NCI-H1092 treated with DMSO at 0.1 percent for 48 hours (cell line): ENCODE data around the gene DOP1B.
"Not testable (repeated sequence)": the region's sequence is repeated elsewhere in the genome, so short reads cannot be mapped to it uniquely, and the experiment has no call there.

Experiments used
- DNase-seq: peaks from one replicate; lab custom pipeline; 2025; lab: John Stamatoyannopoulos, UW

The DOP1B gene

GRCh38 chr21:36175771-36176565, 19.3 kb downstream of the DOP1B start:
- DNase-seq = peak; percentile 17

- no peak for DNase-seq
These were observed 21.7 kb downstream of the DOP1B start for GRCh38 chr21:36178349-36178748.

GRCh38 chr21:36179145-36179544, 22.5 kb downstream of the DOP1B start:
- no peak for DNase-seq

- no peak for DNase-seq
These were observed 24.3 kb downstream of the DOP1B start for GRCh38 chr21:36180963-36181362.

DNA sequence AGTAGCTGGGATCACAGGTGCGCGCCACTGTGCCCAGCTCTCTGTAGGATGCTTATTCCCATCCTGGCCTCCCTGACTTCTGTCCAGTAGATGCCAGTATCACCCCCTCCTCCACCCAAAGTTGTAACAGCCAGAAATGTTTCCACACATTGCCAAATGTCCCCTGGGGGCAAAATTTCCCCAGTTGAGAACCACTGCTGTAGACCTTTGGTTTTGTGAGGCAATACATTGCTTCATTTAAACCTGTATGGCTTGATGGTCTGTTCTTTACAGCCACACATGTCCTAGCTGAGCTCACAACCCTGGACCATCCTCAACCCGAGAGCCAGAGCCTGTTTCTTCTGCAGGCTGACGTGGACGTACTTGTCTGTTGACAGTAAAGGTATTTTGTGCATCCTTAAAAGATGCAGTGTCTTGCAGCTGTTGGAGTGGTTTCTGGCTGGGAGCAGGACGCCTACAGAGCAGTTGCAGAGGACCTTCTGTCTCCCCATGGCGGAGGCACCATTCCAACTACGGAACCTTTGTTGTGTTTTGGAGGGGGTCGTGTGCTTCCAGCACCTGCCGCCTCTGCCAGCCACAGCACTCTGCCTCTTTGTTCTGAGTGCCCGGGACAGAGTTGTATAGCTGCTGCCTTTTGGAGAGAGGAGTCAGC, 26.6 kb downstream of the DOP1B start:
- peak; percentile 3 for DNase-seq

GRCh38 chr21:36184545-36184944, 27.9 kb downstream of the DOP1B start:
- no peak for DNase-seq

- no peak for DNase-seq
These were observed 28.9 kb downstream of the DOP1B start for GRCh38 chr21:36185523-36185922.

- no peak for DNase-seq
These were observed 29.5 kb downstream of the DOP1B start for GRCh38 chr21:36186081-36186480.

- DNase-seq = no peak
These were observed 30.1 kb downstream of the DOP1B start for GRCh38 chr21:36186506-36187399.

GRCh38 chr21:36188081-36188681, 31.6 kb downstream of the DOP1B start:
- peak; percentile 47 for DNase-seq

- no peak for DNase-seq
These were observed 32.3 kb downstream of the DOP1B start for GRCh38 chr21:36188937-36189336.

GRCh38 chr21:36190736-36191135, 34.1 kb downstream of the DOP1B start:
- no peak for DNase-seq

- DNase-seq = no peak
These were observed 36.6 kb downstream of the DOP1B start for GRCh38 chr21:36193200-36193599.

GRCh38 chr21:36194024-36194423, 37.4 kb downstream of the DOP1B start:
- DNase-seq = no peak

DNA sequence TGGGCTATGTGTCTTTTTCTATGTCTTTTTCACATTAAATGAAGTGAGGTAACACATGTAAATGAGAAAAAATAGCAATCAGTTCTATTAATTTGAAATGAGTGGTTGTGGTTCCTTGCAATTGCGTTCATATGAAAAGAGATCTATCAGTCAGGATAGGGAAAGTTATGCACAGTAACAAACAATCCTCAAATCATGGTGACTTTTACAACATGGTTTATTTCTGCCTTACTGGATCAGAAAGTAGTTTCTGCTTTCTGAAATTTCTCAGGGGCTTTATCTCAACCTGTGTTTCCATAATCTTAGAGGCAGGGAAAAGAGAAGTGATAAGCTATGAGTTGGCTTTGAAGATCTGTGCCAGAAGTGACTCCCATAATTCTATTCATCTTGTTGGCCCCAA, 39.0 kb downstream of the DOP1B start:
- no peak for DNase-seq

DNA sequence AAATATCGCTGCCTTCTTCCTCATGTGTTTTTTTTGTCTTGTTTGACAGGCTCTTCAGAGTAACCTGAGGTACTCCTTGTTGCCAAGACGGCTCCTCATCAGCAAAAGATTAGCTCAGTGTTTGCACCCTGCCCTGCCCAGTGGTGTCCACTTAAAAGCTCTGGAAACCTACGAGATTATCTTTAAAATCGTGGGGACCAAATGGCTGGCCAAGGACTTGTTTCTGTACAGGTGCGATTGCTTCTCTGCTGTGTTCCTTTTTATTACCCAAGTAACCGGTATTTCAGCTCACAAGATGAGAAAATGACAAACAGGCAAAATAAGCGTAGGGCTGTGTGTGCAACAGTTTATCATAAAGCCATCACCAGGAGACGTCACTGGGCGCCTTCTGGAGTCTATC, 42.4 kb downstream of the DOP1B start:
- no peak for DNase-seq

- not testable (repeated sequence) for DNase-seq
These were observed 43.0 kb downstream of the DOP1B start for GRCh38 chr21:36199575-36199974.

DNA sequence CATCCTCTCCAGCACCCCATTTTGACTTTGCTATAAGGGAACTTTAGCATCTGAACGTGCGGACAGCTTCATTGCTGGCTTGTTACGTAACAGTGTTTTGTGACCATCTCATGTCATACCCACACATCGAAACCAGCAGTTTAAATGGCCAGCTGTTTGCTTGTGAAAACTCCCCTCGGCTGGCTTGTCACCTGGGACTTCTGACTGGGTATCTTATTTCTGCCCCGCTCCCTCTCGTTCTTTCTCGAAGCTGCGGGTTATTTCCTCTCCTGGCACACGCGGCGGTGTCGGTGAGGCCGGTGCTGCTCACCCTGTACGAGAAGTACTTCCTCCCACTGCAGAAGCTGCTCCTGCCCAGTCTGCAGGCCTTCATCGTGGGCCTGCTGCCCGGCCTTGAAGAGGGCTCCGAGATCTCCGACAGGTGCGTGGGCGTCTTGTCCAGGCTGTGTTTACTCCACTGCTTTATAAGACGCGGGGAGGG, 43.5 kb downstream of the DOP1B start:
- DNase-seq = no peak

DNA sequence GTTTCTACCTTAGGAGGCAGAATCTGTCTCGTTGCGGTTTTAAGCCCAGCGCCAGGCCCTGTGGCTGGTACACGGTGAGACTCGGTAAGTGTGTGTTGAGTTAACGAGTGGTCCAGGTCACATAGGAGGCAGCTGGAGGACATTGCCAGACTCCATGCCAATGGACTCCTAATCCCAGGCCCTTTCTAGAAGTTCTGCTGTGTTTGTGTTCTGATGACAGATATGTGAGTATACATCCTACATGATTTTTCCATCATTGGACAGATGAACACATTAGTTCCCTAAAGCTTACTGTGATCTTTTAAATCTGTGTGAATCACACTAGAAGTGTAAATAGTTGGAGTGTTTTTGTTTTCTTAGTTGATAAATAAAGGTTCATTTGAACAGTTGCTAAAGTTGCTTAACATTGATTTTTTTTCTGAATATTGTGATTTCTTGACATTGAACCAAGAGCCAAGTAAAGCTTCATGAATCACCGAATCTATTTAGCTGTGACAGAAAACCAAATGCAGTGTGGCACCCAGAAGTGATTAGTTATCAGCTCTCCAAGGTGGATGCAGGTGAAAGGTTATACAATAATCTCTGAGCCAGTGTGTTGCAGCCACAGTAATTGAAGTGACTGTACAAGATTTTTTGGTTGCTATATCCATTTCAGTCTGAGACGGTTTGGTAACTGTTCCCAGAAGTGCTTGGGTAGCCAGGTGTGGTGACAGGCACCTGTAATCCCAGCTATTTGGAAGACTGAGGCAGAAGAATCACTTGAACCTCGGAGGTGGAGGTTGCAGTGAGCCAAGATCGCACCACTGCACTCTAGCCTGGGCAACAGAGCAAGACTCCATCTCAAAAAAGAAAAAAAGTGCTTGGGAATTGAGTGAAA, 46.3 kb downstream of the DOP1B start:
- no peak for DNase-seq

- DNase-seq = no peak
These were observed 46.9 kb downstream of the DOP1B start for GRCh38 chr21:36203603-36203889.

DNA sequence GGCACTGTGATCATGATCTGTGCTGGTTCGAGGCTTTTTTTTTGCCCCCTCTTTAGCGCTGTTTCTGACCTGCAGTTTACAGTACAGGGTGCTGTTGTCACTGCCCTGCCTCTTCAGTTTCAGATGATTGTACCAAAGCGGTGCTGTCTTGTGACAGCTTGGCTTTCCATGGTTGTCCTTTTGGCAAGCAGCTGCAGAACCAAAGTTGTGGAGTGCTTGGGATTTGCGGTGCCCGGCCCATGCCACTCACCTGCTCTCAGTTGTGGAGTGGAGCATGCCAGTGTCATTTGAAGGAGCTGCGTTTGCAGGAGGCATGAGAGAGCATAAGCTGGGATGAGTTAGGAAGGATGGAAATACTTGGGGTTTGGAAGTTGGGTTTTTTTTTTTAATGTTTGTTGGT, 48.4 kb downstream of the DOP1B start:
- no peak for DNase-seq
